Suprapubic skin (tissue), 3 donors: ENCODE results near the gene ARHGAP4.

ENCODE experiments used
- EP300 ChIP-seq: sonication (generic); formaldehyde crosslinking; IDR thresholded peaks from one replicate; pipeline ENCODE4 v1.6.1; 2017; ENCODE audit warnings: antibody characterized with exemption
- TF ChIP-seq, protein P1 (sequence below), 2 donors: fragments of 200-600 bp in 1 of 2; fragments of 450-650 bp in 1 of 2; sonication (generic) in 1 of 2; IDR thresholded peaks; one replicate each; pipeline ENCODE4 v1.5.1; 2016 to 2019; ENCODE audit warnings: antibody characterized with exemption in 2 of 2, mild to moderate bottlenecking in 1 of 2, moderate library complexity in 1 of 2

DNA sequence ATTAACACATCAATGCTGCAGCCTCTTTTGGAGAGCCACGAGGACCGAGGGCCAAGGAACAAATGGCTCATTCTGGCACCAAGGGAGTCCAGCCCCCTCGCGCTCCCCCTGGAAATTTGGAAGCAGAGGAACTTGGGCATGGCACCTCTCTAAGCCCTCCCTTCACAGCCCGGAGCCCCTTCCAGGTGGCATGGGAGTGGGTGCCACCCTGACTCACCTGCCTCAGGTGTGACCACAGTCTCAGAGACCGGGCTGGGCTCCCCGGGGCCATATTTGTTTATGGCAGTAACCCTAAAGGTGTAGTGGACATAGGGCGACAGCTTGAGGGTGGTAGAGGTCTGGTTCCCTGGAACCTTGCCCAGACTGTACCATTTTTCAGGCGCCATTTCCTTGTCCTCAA is 58.9 kb downstream of the ARHGAP4 start:
- TF ChIP-seq, protein P1, sequence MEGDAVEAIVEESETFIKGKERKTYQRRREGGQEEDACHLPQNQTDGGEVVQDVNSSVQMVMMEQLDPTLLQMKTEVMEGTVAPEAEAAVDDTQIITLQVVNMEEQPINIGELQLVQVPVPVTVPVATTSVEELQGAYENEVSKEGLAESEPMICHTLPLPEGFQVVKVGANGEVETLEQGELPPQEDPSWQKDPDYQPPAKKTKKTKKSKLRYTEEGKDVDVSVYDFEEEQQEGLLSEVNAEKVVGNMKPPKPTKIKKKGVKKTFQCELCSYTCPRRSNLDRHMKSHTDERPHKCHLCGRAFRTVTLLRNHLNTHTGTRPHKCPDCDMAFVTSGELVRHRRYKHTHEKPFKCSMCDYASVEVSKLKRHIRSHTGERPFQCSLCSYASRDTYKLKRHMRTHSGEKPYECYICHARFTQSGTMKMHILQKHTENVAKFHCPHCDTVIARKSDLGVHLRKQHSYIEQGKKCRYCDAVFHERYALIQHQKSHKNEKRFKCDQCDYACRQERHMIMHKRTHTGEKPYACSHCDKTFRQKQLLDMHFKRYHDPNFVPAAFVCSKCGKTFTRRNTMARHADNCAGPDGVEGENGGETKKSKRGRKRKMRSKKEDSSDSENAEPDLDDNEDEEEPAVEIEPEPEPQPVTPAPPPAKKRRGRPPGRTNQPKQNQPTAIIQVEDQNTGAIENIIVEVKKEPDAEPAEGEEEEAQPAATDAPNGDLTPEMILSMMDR (IDR thresholded peaks at IDR 0.05) = no peak
- TF ChIP-seq EP300 = no peak
